PC-9 (cell line): ENCODE data around the gene PRCD.

Source experiments
- CTCF ChIP-seq: fragments of 200-600 bp; sonication (generic); conservative IDR thresholded peaks from 2 replicates; pipeline ENCODE4 v1.6.1; 2017; ENCODE audit warnings: mixed run types, antibody characterized with exemption, mild to moderate bottlenecking, moderate library complexity
- EZH2 ChIP-seq: fragments of 200-600 bp; sonication (generic); IDR thresholded peaks from 2 replicates; pipeline ENCODE4 v1.8.0; 2017; ENCODE audit warnings: antibody characterized with exemption, low read depth

DNA sequence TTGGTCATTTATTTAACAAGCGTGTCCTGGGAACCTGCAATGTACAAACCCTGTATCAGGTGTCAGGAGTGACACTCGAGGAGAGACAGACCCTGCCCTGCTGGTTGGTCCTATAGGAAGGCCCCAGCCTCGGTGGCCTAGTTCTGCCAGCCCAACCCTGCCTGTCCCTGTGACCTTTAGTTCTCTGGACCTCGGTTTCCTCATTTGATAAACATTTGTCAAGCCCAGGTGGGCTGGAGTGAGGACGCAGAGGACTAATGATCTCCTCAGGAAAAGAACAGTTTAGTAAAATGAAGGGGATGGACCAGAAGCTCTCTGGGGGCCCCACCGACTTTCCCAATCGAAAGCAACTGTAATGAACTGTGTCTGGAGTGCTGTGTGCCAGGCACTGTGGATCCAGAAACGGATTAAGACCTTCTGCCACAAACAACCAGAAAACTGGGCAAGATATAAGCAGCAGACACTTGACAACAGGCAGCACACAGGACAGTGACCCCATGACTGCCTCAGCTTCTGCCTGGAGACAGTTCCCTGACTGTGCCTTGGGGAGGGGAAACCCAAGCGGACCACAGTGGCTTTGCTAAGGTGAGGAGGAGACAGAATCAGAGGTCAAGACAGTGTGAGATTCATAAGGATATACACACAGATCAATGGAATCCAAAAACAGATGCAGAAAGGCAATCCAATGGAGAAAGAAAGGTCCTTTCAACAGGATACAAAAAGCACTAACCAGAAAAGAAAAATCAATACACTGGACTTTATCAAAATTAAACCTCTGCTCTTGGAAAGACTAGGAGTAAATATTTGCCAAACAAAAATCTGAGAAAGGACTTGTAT lies 8.8 kb downstream of the PRCD start:
- TF ChIP-seq CTCF (no peak), EZH2 (no peak)
